H9 (cell line): ENCODE data around the gene MEIS2. TPM values are rescaled to one million over a fixed set of nuclear protein-coding genes. Genes with fewer than 3 reads are reported as not detected.

Experiments used
- DNase-seq: peaks from one replicate; pipeline ENCODE4 v3.0.0-alpha.2; 2017
- H2AFZ ChIP-seq: one replicate; pipeline ENCODE4 v1.6.1; 2013; ENCODE audit warnings: mild to moderate bottlenecking, low read length, control low read depth, moderate library complexity
- H2AK5ac ChIP-seq: 2 replicates; pipeline ENCODE4 v1.6.1; 2013; ENCODE audit warnings: low read length, control low read depth, mixed read lengths; ENCODE audit not compliant: insufficient read length
- H2BK120ac ChIP-seq: one replicate; pipeline ENCODE4 v1.6.1; 2013; ENCODE audit warnings: low read depth, mild to moderate bottlenecking, low read length, control low read depth, inconsistent platforms; ENCODE audit not compliant: poor library complexity, severe bottlenecking
- H2BK12ac ChIP-seq: 2 replicates; pipeline ENCODE4 v1.6.1; 2013; ENCODE audit warnings: low read length, control low read depth, mixed read lengths, low read depth; ENCODE audit not compliant: insufficient read length
- H2BK15ac ChIP-seq: 2 replicates; pipeline ENCODE4 v1.6.1; 2013; ENCODE audit warnings: low read depth, low read length, control low read depth
- H2BK20ac ChIP-seq: one replicate; pipeline ENCODE4 v1.6.1; 2013; ENCODE audit warnings: low read depth, mild to moderate bottlenecking, low read length, control low read depth, inconsistent platforms; ENCODE audit not compliant: poor library complexity, severe bottlenecking
- H2BK5ac ChIP-seq: 2 replicates; pipeline ENCODE4 v1.6.1; 2013; ENCODE audit warnings: low read length, control low read depth, mixed read lengths; ENCODE audit not compliant: insufficient read length
- H3K14ac ChIP-seq: 2 replicates; pipeline ENCODE4 v1.6.1; 2013; ENCODE audit warnings: low read length, control low read depth; ENCODE audit not compliant: insufficient read depth
- H3K18ac ChIP-seq: 2 replicates; pipeline ENCODE4 v1.6.1; 2013; ENCODE audit warnings: low read depth, mild to moderate bottlenecking, mixed read lengths, low read length, control low read depth; ENCODE audit not compliant: insufficient read length
- H3K23ac ChIP-seq: 2 replicates; pipeline ENCODE4 v1.6.1; 2013; ENCODE audit warnings: low read length, control low read depth, mixed read lengths, low read depth; ENCODE audit not compliant: insufficient read length
- H3K23me2 ChIP-seq: 2 replicates; pipeline ENCODE4 v1.6.1; 2013; ENCODE audit warnings: low read depth, mild to moderate bottlenecking, mixed read lengths, low read length, control low read depth; ENCODE audit not compliant: insufficient read length, poor library complexity, severe bottlenecking
- H3K27ac ChIP-seq: 2 replicates; pipeline ENCODE4 v1.5.1; 2013; ENCODE audit warnings: low read length, control low read depth, mixed read lengths, low read depth; ENCODE audit not compliant: insufficient read length
- H3K27me3 ChIP-seq: 2 replicates; pipeline ENCODE4 v1.6.1; 2013; ENCODE audit warnings: low read length, control low read depth, inconsistent platforms; ENCODE audit not compliant: insufficient read depth
- H3K4ac ChIP-seq: 2 replicates; pipeline ENCODE4 v1.6.1; 2013; ENCODE audit warnings: low read depth, mild to moderate bottlenecking, control low read depth, inconsistent platforms, low read length, moderate library complexity
- H3K4me1 ChIP-seq: 2 replicates; pipeline ENCODE4 v1.6.1; 2013; ENCODE audit warnings: low read length, control low read depth, inconsistent platforms; ENCODE audit not compliant: insufficient read depth
- H3K4me2 ChIP-seq: 2 replicates; pipeline ENCODE4 v1.6.1; 2013; ENCODE audit warnings: low read length, control low read depth, mixed read lengths; ENCODE audit not compliant: insufficient read length, insufficient read depth
- H3K56ac ChIP-seq: 2 replicates; pipeline ENCODE4 v1.6.1; 2013; ENCODE audit warnings: low read depth, mild to moderate bottlenecking, mixed read lengths, low read length, control low read depth; ENCODE audit not compliant: insufficient read length
- H3K79me1 ChIP-seq: 2 replicates; pipeline ENCODE4 v1.6.1; 2013; ENCODE audit warnings: low read depth, mild to moderate bottlenecking, moderate library complexity, low read length, control low read depth, inconsistent platforms; ENCODE audit not compliant: insufficient read depth, poor library complexity, severe bottlenecking
- H3K79me2 ChIP-seq: 2 replicates; pipeline ENCODE4 v1.6.1; 2013; ENCODE audit warnings: low read length, control low read depth, inconsistent platforms; ENCODE audit not compliant: insufficient read depth
- H3K9ac ChIP-seq: 2 replicates; pipeline ENCODE4 v1.6.1; 2013; ENCODE audit warnings: low read length, control low read depth, mixed read lengths; ENCODE audit not compliant: insufficient read length; ENCODE audit errors: extremely low read depth
- H3K9me3 ChIP-seq: one replicate; pipeline ENCODE4 v1.6.1; 2013; ENCODE audit warnings: low read depth, low read length, inconsistent platforms; ENCODE audit not compliant: control insufficient read depth
- H3T11ph ChIP-seq: one replicate; pipeline ENCODE4 v1.6.1; 2013; ENCODE audit warnings: mild to moderate bottlenecking, low read length, control low read depth, inconsistent platforms
- H4K20me1 ChIP-seq: one replicate; pipeline ENCODE4 v1.6.1; 2013; ENCODE audit not compliant: control insufficient read depth, insufficient read length, insufficient read depth
- H4K5ac ChIP-seq: 2 replicates; pipeline ENCODE4 v1.6.1; 2013; ENCODE audit warnings: low read depth, mild to moderate bottlenecking, mixed read lengths, low read length, control low read depth; ENCODE audit not compliant: insufficient read length
- H4K8ac ChIP-seq: replicated peaks from 2 replicates; pipeline ENCODE4 v1.6.1; 2013; ENCODE audit warnings: low read length, control low read depth, mixed read lengths, low read depth; ENCODE audit not compliant: insufficient read length
- H4K91ac ChIP-seq: 2 replicates; pipeline ENCODE4 v1.6.1; 2013; ENCODE audit warnings: low read depth, mild to moderate bottlenecking, moderate library complexity, mixed read lengths, low read length, control low read depth; ENCODE audit not compliant: insufficient read length
- H3K27ac Mint-ChIP-seq, 3 experiments: 2 replicates in 2 of 3; 3 replicates in 1 of 3; pipeline ENCODE4 v1.8.0; 2020 to 2021; ENCODE audit warnings: mixed read lengths in 3 of 3, mild to moderate bottlenecking in 1 of 3, moderate library complexity in 1 of 3
- H3K27me3 Mint-ChIP-seq: 2 replicates; pipeline ENCODE4 v1.8.0; 2021; ENCODE audit warnings: low read depth, mild to moderate bottlenecking, moderate library complexity, mixed read lengths
- H3K36me3 Mint-ChIP-seq, 3 experiments: 2 replicates in 2 of 3; 3 replicates in 1 of 3; pipeline ENCODE4 v1.8.0; 2020 to 2021; ENCODE audit warnings: low read depth in 3 of 3, mixed read lengths in 3 of 3; ENCODE audit not compliant: insufficient read depth in 1 of 3
- H3K4me1 Mint-ChIP-seq, 2 experiments: 2 replicates each; pipeline ENCODE4 v1.8.0; 2020; ENCODE audit warnings: mixed read lengths in 2 of 2
- H3K4me3 Mint-ChIP-seq, 2 experiments: 2 replicates in 1 of 2; 3 replicates in 1 of 2; pipeline ENCODE4 v1.8.0; 2020 to 2021; ENCODE audit warnings: mild to moderate bottlenecking in 2 of 2, mixed read lengths in 2 of 2, moderate library complexity in 1 of 2
- H3K9me3 Mint-ChIP-seq, 2 experiments: 2 replicates in 1 of 2; 3 replicates in 1 of 2; pipeline ENCODE4 v1.8.0; 2020; ENCODE audit warnings: mild to moderate bottlenecking in 2 of 2, mixed read lengths in 2 of 2, moderate library complexity in 1 of 2
- WGBS: extraction: QIAGEN DNeasy Blood & Tissue Kit; methylation state at CpG from one replicate; pipeline ENCODE4 v1.1.7; 2013; ENCODE audit warnings: missing lambda C conversion rate, low lambda C conversion rate, mixed read lengths; ENCODE audit not compliant: insufficient read length; ENCODE audit errors: extremely low coverage; 5-methylcytosine and 5-hydroxymethylcytosine counted together
- total RNA-seq: library from RNA; stranded (reverse); gene quantifications from 2 replicates; pipeline ENCODE4 v1.2.1, GENCODE V29; 2021
- TF ChIP-seq, protein P1 (sequence below): fragments of 200-600 bp; sonication (generic); conservative IDR thresholded peaks from 3 replicates; pipeline ENCODE4 v1.8.0; 2021; ENCODE audit warnings: antibody characterized with exemption, mild to moderate bottlenecking

Gene MEIS2
- total RNA-seq, 1 experiment from 2014 or later: 0.35 TPM

DNA sequence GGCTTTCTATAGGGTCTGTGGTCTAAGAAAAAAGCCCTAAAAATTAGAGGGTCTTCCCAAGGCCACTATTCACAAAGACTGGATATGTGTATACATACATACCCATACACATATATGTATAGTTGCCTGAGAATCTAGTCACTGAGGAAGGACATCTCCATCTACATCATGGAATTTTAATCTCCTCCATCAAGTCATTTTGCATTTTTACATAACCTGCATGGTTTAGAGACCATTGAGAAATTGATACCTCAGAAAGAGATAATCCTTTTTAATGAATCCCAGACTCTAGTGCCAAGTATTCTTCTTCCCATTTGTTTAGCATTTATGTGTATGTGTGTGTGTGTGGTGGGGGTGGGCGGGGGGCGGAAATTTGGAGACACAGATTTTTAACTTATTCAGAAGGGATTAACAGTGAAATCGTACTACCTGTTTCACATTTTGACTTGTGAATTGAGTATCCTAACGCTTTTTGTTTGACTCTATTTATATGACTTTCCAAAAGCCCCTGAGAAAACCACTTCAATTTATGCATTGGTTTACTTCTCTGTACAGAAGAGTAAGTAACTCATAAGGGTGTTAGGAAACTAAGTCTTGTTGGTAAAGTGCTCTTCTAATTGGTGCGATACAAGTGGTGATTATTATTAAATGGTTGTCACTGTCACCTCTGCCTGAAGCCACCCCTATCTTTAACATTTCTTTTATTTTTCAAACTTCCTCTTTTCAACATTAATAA lies 166.9 kb downstream of the MEIS2 start:
- Histone ChIP-seq H3K4me1 (no peaks in the 10 kb centered on the region), H2BK12ac (no peak overlapping the region), H3T11ph (no peak overlapping the region), H3K27me3 (no peaks in the 10 kb centered on the region), H3K79me1 (no peaks in the 10 kb centered on the region), H2BK5ac (no peak overlapping the region), H3K56ac (no peak overlapping the region), H2BK120ac (no peak overlapping the region), H4K20me1 (no peaks in the 10 kb centered on the region), H2BK15ac (no peak overlapping the region), H2AK5ac (no peak overlapping the region), H3K4me2 (no peak overlapping the region), H3K18ac (no peak overlapping the region), H3K27ac (no peak overlapping the region), H3K23ac (no peak overlapping the region), H4K91ac (no peak overlapping the region), H3K23me2 (no peaks in the 10 kb centered on the region), H3K14ac (no peak overlapping the region), H2BK20ac (peak overlapping the region; percentile 45), H4K8ac (no peak overlapping the region), H4K5ac (no peak overlapping the region), H3K4ac (no peak overlapping the region), H3K9me3 (no peaks in the 10 kb centered on the region), H3K9ac (no peak overlapping the region), H2AFZ (no peak overlapping the region), H3K79me2 (no peaks in the 10 kb centered on the region)
- no peaks in the 10 kb centered on the region for H3K36me3 Mint-ChIP-seq
- H3K27me3 Mint-ChIP-seq: no peaks in the 10 kb centered on the region
- H3K4me1 Mint-ChIP-seq: no peaks in the 10 kb centered on the region; a peak in 1 of 4 replicates
- no CpG with 5 or more reads among the region's 5 CpGs for WGBS
- TF ChIP-seq, protein P1, sequence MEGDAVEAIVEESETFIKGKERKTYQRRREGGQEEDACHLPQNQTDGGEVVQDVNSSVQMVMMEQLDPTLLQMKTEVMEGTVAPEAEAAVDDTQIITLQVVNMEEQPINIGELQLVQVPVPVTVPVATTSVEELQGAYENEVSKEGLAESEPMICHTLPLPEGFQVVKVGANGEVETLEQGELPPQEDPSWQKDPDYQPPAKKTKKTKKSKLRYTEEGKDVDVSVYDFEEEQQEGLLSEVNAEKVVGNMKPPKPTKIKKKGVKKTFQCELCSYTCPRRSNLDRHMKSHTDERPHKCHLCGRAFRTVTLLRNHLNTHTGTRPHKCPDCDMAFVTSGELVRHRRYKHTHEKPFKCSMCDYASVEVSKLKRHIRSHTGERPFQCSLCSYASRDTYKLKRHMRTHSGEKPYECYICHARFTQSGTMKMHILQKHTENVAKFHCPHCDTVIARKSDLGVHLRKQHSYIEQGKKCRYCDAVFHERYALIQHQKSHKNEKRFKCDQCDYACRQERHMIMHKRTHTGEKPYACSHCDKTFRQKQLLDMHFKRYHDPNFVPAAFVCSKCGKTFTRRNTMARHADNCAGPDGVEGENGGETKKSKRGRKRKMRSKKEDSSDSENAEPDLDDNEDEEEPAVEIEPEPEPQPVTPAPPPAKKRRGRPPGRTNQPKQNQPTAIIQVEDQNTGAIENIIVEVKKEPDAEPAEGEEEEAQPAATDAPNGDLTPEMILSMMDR: no peak
- H3K27ac Mint-ChIP-seq: no peak overlapping the region
- no peak overlapping the region for H3K4me3 Mint-ChIP-seq
- no peaks in the 10 kb centered on the region for H3K9me3 Mint-ChIP-seq
- DNase-seq: no peak
